HG03280 (cell line): ENCODE results near the gene PPP4R1.

Source experiments
- ATAC-seq: cut with Tn5 transposase; IDR thresholded peaks from one replicate; pipeline ENCODE4 v1.9.1; 2021; ENCODE audit warnings: mild to moderate bottlenecking, moderate library complexity; ENCODE audit not compliant: unreplicated experiment

The PPP4R1 gene

DNA sequence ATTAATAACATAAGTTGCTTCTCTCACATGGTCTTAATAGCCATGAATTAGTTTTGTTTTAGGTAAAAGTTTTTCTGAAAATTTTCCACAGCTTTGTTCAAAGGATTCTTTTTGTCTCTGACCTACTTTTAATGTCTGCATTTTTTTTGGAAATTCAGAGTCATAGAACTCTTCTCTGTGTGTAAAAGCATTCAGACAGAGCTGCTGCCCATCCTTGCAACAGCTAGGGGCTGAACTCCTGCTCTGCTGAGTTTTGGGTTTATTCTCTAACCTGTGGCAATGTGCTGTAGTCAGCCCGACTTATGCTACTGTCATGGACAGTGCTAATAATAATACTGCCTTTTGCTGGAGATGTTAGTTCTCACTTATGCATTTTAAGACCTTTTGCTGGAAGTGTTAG lies 95.0 kb downstream of the PPP4R1 start:
- no peak for ATAC-seq

- no peak for ATAC-seq
Measured at GRCh38 chr18:9517869-9518268, 96.5 kb downstream of the PPP4R1 start.

- no peak for ATAC-seq
Measured at GRCh38 chr18:9516437-9517064, 97.8 kb downstream of the PPP4R1 start.

GRCh38 chr18:9513971-9514512 lies 100.3 kb downstream of the PPP4R1 start:
- ATAC-seq, result no peak

GRCh38 chr18:9508446-9509025 lies 105.8 kb downstream of the PPP4R1 start:
- ATAC-seq, result no peak

DNA sequence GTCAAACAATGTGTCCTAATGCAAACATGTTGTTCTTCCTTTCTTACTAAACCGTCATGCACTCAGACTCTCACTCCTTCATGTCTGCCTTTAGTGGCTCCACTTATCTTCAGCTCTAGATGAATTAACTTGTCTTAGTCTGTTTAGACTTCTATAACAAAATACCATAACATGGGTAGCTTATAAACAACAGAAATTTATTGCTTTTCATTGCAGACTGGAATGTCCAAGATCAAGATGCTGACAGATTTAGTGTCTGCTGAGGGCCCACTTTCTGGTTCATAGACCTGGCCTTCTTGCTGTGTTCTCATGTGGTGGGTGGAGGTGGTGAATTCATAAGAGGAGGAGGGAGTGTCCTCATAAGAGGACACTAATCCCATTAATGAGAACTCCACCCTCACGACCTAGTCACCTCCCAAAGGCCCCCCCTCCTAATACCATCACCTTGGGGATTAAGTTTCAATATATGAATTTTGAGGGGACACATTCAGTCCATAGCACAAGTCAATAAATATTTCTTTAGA lies 106.7 kb downstream of the PPP4R1 start:
- no peak for ATAC-seq

DNA sequence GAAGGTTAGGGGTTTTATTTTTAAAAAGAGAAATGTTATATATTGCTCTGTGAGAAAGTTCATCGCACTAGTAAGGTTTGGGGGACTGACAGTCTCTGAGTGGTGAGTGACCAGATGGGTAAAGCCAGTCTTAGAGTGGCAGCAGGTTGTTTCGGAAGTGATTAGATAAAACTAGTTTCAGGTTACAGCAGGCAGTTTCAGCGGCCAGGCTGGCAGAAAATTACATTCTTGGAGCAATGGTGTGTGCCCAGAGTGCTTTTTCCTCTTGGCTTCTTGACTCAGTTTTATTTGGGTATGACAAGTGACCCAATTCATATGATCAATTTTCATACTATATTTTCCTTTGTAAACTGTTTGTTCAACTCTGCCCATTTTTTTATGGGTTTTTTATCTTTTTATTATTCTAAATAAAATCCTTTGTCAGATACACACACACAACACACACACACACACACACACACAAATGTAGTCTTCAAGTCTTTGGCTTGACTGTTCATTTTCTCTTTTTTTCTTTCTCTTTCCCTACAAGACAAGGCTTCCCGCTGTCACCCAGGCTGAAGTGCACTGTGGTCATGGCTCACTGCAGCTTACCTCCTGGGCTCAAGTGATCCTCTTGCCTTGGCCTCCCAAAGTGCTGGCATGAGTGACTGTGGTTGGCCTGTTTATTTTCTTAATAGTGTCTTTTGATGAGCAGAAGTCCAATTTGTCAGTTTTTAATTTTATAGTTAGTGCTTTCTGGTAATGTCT lies 108.1 kb downstream of the PPP4R1 start:
- no peak for ATAC-seq
